ENCODE results near the gene INSRR. TPM values are rescaled to one million over a fixed set of nuclear protein-coding genes. Genes with fewer than 3 reads are reported as not detected.

Gene INSRR
- total RNA-seq, 1 experiment from 2014 or later = not detected

GRCh38 chr1:156905651-156906050 is 46.7 kb upstream of the INSRR start:
- CTCF ChIA-PET = no interaction called here
- no TSS peak for BruUV-seq (replicated peaks)
- H3F3A ChIP-seq (ENCODE audit: insufficient read depth, low read depth) = no peaks in the 10 kb centered on the region

GRCh38 chr1:156905176-156905575 is 46.3 kb upstream of the INSRR start:
- ChIA-PET POLR2A (ENCODE audit: unreplicated experiment) (no interaction called here), CTCF (no interaction called here)
- no TSS peak for BruUV-seq (replicated peaks)
- no peak for TF ChIP-seq CTCF (conservative IDR thresholded peaks at IDR 0.05)
- 0 out of 2 replicates have a peak, but pooled peaks cover 10% of the 10 kb centered on the region for H3K4me1 ChIP-seq (replicated peaks; ENCODE audit: insufficient read depth)
- no peaks in the 10 kb centered on the region for H3K9me2 ChIP-seq (ENCODE audit: insufficient read depth)
- H3K36me3 ChIP-seq (ENCODE audit: low read depth) = no peaks in the 10 kb centered on the region
- no peaks in the 10 kb centered on the region for H4K20me1 ChIP-seq (ENCODE audit: insufficient read depth)
- no peak for DNase-seq
- H3F3A ChIP-seq (ENCODE audit: insufficient read depth, low read depth) = no peaks in the 10 kb centered on the region
- no peaks in the 10 kb centered on the region for H3K9me3 ChIP-seq (ENCODE audit: insufficient read depth, low read depth)
- no peak overlapping the region for H3K4me2 ChIP-seq
- H3K4me3 ChIP-seq = no peak overlapping the region
- no peak overlapping the region for H2AFZ ChIP-seq
- intact Hi-C loops (cut with micrococcal nuclease; ENCODE audit: unreplicated experiment) = no loop called here
- no peaks in the 10 kb centered on the region for H3K79me2 ChIP-seq (ENCODE audit: low read depth)
- H3K27me3 ChIP-seq (ENCODE audit: insufficient read depth, low read depth) = no peaks in the 10 kb centered on the region
- H3K27ac ChIP-seq = no peak overlapping the region

More at GRCh38 chr1:156905651-156906050, 46.7 kb upstream of the INSRR start:
- no peak overlapping the region for H2AFZ ChIP-seq
- TF ChIP-seq EZH2 (IDR thresholded peaks at IDR 0.05; ENCODE audit: low read depth) (no peak), CTCF (conservative IDR thresholded peaks at IDR 0.05) (no peak)
- no peaks in the 10 kb centered on the region for H3K79me2 ChIP-seq (ENCODE audit: low read depth)
- H3K27me3 ChIP-seq (ENCODE audit: insufficient read depth, low read depth) = no peaks in the 10 kb centered on the region
- 0 out of 2 replicates have a peak, but pooled peaks cover 10% of the 10 kb centered on the region for H3K4me1 ChIP-seq (replicated peaks; ENCODE audit: insufficient read depth)
- no peaks in the 10 kb centered on the region for H3K9me3 ChIP-seq (ENCODE audit: insufficient read depth, low read depth)
- no peak overlapping the region for H3K4me3 ChIP-seq
- intact Hi-C loops (cut with micrococcal nuclease; ENCODE audit: unreplicated experiment) = no loop called here
- no peaks in the 10 kb centered on the region for H4K20me1 ChIP-seq (ENCODE audit: insufficient read depth)
- no peak for DNase-seq
- H3K9me2 ChIP-seq (ENCODE audit: insufficient read depth) = no peaks in the 10 kb centered on the region
- H3K27ac ChIP-seq = no peak overlapping the region
- H3K36me3 ChIP-seq (ENCODE audit: low read depth) = no peaks in the 10 kb centered on the region
- H3K4me2 ChIP-seq = no peak overlapping the region
- POLR2A ChIA-PET (ENCODE audit: unreplicated experiment) = no interaction called here

DNA sequence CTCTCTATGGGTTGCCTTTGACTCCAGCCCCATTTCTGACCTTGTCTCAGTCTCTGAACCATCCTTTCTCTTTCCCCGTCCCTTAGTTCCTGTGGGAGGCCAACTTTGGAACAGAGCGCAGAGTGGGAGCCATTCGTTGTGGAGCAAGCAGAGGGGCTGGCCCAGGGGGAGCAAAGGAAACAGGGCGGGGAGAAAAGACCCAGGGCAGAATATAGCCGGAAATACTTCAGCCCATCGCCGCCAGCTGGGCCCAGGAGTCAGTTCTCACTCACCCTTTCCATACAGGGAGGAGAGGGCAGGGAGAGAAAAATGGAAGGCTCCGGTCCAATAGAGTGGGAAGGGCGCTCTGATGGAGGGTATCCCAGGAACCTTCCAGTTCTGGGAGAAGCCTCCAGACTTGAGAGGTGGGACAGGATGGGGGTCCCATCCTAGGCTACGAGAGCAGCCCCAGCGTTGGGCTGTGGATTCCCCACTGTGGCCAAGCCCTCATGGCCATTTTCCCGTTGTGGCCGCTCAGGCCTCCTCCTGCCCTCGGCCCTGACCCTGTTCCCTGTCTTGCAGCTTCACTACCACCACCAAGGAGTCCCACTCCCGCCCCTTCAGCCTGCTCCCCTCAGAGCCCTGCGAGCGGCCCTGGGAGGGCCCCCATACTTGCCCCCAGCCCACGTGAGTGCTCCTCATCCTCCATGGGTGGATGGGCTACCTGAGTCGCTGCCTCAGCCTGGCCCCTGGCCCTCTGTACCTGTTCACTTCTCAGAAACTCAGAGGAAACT is 45.5 kb upstream of the INSRR start:
- Histone ChIP-seq H3K27me3 (ENCODE audit: insufficient read depth, low read depth) (no peaks in the 10 kb centered on the region), H3K4me1 (replicated peaks; ENCODE audit: insufficient read depth) (0 out of 2 replicates have a peak, but pooled peaks cover 10% of the 10 kb centered on the region), H3K9me3 (ENCODE audit: insufficient read depth, low read depth) (no peaks in the 10 kb centered on the region), H3K27ac (no peak overlapping the region), H3K9me2 (ENCODE audit: insufficient read depth) (no peaks in the 10 kb centered on the region), H3F3A (ENCODE audit: insufficient read depth, low read depth) (no peaks in the 10 kb centered on the region), H3K4me2 (no peak overlapping the region), H3K4me3 (no peak overlapping the region), H2AFZ (no peak overlapping the region), H3K79me2 (ENCODE audit: low read depth) (no peaks in the 10 kb centered on the region), H3K36me3 (ENCODE audit: low read depth) (no peaks in the 10 kb centered on the region), H4K20me1 (ENCODE audit: insufficient read depth) (no peaks in the 10 kb centered on the region)
- intact Hi-C loops (cut with micrococcal nuclease; ENCODE audit: unreplicated experiment) = no loop called here
- ChIA-PET CTCF (no interaction called here), POLR2A (ENCODE audit: unreplicated experiment) (no interaction called here)
- DNase-seq = no peak
- no TSS peak for BruUV-seq (replicated peaks)
- TF ChIP-seq CTCF (conservative IDR thresholded peaks at IDR 0.05) = no peak
- TF ChIP-seq EZH2 (IDR thresholded peaks at IDR 0.05; ENCODE audit: low read depth) = no peak

All from PC-9 (cell line).